Measurements from ENCODE around the gene CXCL1.
A peak's percentile ranks its signal among the peaks of the same experiment; 100 is the strongest.

The CXCL1 gene

GRCh38 chr4:73842696-73843095 lies 26.5 kb upstream of the CXCL1 start:
- H3K27me3 ChIP-seq (replicated peaks in 2 of 5; ENCODE audit: control insufficient read depth in 4 of 5, insufficient read depth in 5 of 5, low read length in 4 of 5), result peaks cover 0 to under 1% (median 0%) of the 10 kb centered on the region in 5 experiments
- no peak for DNase-seq
- H3K36me3 ChIP-seq (ENCODE audit: control insufficient read depth in 4 of 4, insufficient read depth in 4 of 4, low read length in 3 of 4), result no peaks in the 10 kb centered on the region
- peaks cover 0 to 4% (median 2%) of the 10 kb centered on the region in 4 experiments for H3K4me1 ChIP-seq (ENCODE audit: control extremely low read depth in 1 of 4, control insufficient read depth in 4 of 4, insufficient read depth in 4 of 4, low read length in 3 of 4)
- H3K27ac ChIP-seq (ENCODE audit: insufficient read depth in 1 of 2, low read depth in 1 of 2, low read length in 2 of 2, poor library complexity in 1 of 2, severe bottlenecking in 2 of 2), result no peak overlapping the region
- no peaks in the 10 kb centered on the region for H3K9me3 ChIP-seq (ENCODE audit: control extremely low read depth in 1 of 5, control insufficient read depth in 4 of 5, insufficient read depth in 2 of 5, low read depth in 1 of 5, low read length in 4 of 5)
- H3K4me3 ChIP-seq (ENCODE audit: control insufficient read depth in 1 of 7, extremely low read depth in 1 of 7, insufficient read depth in 4 of 7, low read depth in 2 of 7, low read length in 6 of 7), result no peak overlapping the region
- POLR2A ChIA-PET, result interaction anchor here (0.6 kb wide), 1 partner anchor 508 kb away, joined by 3 read pairs; no protein-coding TSS in a partner anchor
- CTCF ChIA-PET, result interaction anchor here (0.8 to 2.5 kb wide), 2 partner anchors 9 to 113 kb away, joined by 4 to 7 read pairs; no protein-coding TSS in a partner anchor

- H3K4me3 ChIP-seq (ENCODE audit: control insufficient read depth in 1 of 7, extremely low read depth in 1 of 7, insufficient read depth in 4 of 7, low read depth in 2 of 7, low read length in 6 of 7), result no peak overlapping the region
- POLR2A ChIA-PET, result no interaction called here
- CTCF ChIA-PET, result interaction anchor here (0.7 to 1.0 kb wide), 3 partner anchors 16 to 113 kb away, joined by 3 to 7 read pairs (median 3); no protein-coding TSS in a partner anchor
These were observed 25.8 kb upstream of the CXCL1 start for GRCh38 chr4:73843369-73843768.

DNA sequence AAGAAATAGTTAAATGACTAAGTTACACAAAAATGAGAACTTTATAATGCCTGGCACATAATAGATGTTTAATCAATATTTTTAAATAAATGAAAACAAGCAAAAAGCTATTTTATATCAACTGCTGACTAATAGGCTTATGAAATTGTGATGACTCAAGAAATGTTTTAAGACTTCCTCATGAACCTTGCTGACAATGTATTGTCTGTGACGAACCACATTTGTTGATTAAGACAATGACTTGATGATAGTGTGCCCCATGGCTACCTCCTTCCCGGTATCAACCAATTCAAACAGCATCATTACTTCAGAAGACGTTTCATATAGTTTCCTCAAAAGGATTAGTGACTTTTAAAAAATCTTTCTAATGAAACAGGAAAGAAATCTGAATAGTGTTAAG lies 24.8 kb upstream of the CXCL1 start:
- ChIA-PET CTCF (interaction anchor here (0.9 kb wide), 1 partner anchor 10 kb away, joined by 3 read pairs; no protein-coding TSS in a partner anchor), POLR2A (interaction anchor here (0.6 kb wide), 1 partner anchor 1257 kb away, joined by 3 read pairs; no protein-coding TSS in a partner anchor)
- DNase-seq, result peak in 2 of 3 donors; percentile 28 to 43
- H3K36me3 ChIP-seq (ENCODE audit: control insufficient read depth in 4 of 4, insufficient read depth in 4 of 4, low read length in 3 of 4), result no peaks in the 10 kb centered on the region
- H3K4me1 ChIP-seq (ENCODE audit: control extremely low read depth in 1 of 4, control insufficient read depth in 4 of 4, insufficient read depth in 4 of 4, low read length in 3 of 4), result peaks cover 0 to 7% (median 3%) of the 10 kb centered on the region in 4 experiments
- no CpG with 5 or more reads among the region's 3 CpGs for WGBS (ENCODE audit: insufficient coverage)
- no peak overlapping the region for H3K27ac ChIP-seq (ENCODE audit: insufficient read depth in 1 of 2, low read depth in 1 of 2, low read length in 2 of 2, poor library complexity in 1 of 2, severe bottlenecking in 2 of 2)
- H3K9me3 ChIP-seq (ENCODE audit: control extremely low read depth in 1 of 5, control insufficient read depth in 4 of 5, insufficient read depth in 2 of 5, low read depth in 1 of 5, low read length in 4 of 5), result no peaks in the 10 kb centered on the region
- no peaks in the 10 kb centered on the region for H3K27me3 ChIP-seq (replicated peaks in 2 of 5; ENCODE audit: control insufficient read depth in 4 of 5, insufficient read depth in 5 of 5, low read length in 4 of 5)
- H3K4me3 ChIP-seq (ENCODE audit: control insufficient read depth in 1 of 7, extremely low read depth in 1 of 7, insufficient read depth in 4 of 7, low read depth in 2 of 7, low read length in 6 of 7), result no peak overlapping the region

More at GRCh38 chr4:73843369-73843768, 25.8 kb upstream of the CXCL1 start:
- H3K27me3 ChIP-seq (replicated peaks in 2 of 5; ENCODE audit: control insufficient read depth in 4 of 5, insufficient read depth in 5 of 5, low read length in 4 of 5), result no peaks in the 10 kb centered on the region
- no peaks in the 10 kb centered on the region for H3K9me3 ChIP-seq (ENCODE audit: control extremely low read depth in 1 of 5, control insufficient read depth in 4 of 5, insufficient read depth in 2 of 5, low read depth in 1 of 5, low read length in 4 of 5)
- DNase-seq, result no peak
- H3K27ac ChIP-seq (ENCODE audit: insufficient read depth in 1 of 2, low read depth in 1 of 2, low read length in 2 of 2, poor library complexity in 1 of 2, severe bottlenecking in 2 of 2), result no peak overlapping the region
- H3K36me3 ChIP-seq (ENCODE audit: control insufficient read depth in 4 of 4, insufficient read depth in 4 of 4, low read length in 3 of 4), result no peaks in the 10 kb centered on the region
- peaks cover 0 to 7% (median 3%) of the 10 kb centered on the region in 4 experiments for H3K4me1 ChIP-seq (ENCODE audit: control extremely low read depth in 1 of 4, control insufficient read depth in 4 of 4, insufficient read depth in 4 of 4, low read length in 3 of 4)

GRCh38 chr4:73844806-73845205 lies 24.4 kb upstream of the CXCL1 start:
- no peak overlapping the region for H3K4me3 ChIP-seq (ENCODE audit: control insufficient read depth in 1 of 7, extremely low read depth in 1 of 7, insufficient read depth in 4 of 7, low read depth in 2 of 7, low read length in 6 of 7)
- peaks cover 0 to 7% (median 3%) of the 10 kb centered on the region in 4 experiments for H3K4me1 ChIP-seq (ENCODE audit: control extremely low read depth in 1 of 4, control insufficient read depth in 4 of 4, insufficient read depth in 4 of 4, low read length in 3 of 4)
- no peaks in the 10 kb centered on the region for H3K9me3 ChIP-seq (ENCODE audit: control extremely low read depth in 1 of 5, control insufficient read depth in 4 of 5, insufficient read depth in 2 of 5, low read depth in 1 of 5, low read length in 4 of 5)
- ChIA-PET CTCF (interaction anchor here (0.9 kb wide), 2 partner anchors 9 kb away, joined by 3 read pairs; no protein-coding TSS in a partner anchor), POLR2A (interaction anchor here (0.6 kb wide), 1 partner anchor 1258 kb away, joined by 3 read pairs; no protein-coding TSS in a partner anchor)
- no peaks in the 10 kb centered on the region for H3K27me3 ChIP-seq (replicated peaks in 2 of 5; ENCODE audit: control insufficient read depth in 4 of 5, insufficient read depth in 5 of 5, low read length in 4 of 5)
- WGBS (ENCODE audit: insufficient coverage), result 100% methylated on average over 1 of the region's 2 CpGs
- no peak overlapping the region for H3K27ac ChIP-seq (ENCODE audit: insufficient read depth in 1 of 2, low read depth in 1 of 2, low read length in 2 of 2, poor library complexity in 1 of 2, severe bottlenecking in 2 of 2)
- no peak for DNase-seq
- H3K36me3 ChIP-seq (ENCODE audit: control insufficient read depth in 4 of 4, insufficient read depth in 4 of 4, low read length in 3 of 4), result no peaks in the 10 kb centered on the region

- H3K4me1 ChIP-seq (ENCODE audit: control extremely low read depth in 1 of 4, control insufficient read depth in 4 of 4, insufficient read depth in 4 of 4, low read length in 3 of 4), result peaks cover 0 to 7% (median 3%) of the 10 kb centered on the region in 4 experiments
- H3K27me3 ChIP-seq (replicated peaks in 2 of 5; ENCODE audit: control insufficient read depth in 4 of 5, insufficient read depth in 5 of 5, low read length in 4 of 5), result no peaks in the 10 kb centered on the region
- no peak overlapping the region for H3K27ac ChIP-seq (ENCODE audit: insufficient read depth in 1 of 2, low read depth in 1 of 2, low read length in 2 of 2, poor library complexity in 1 of 2, severe bottlenecking in 2 of 2)
- WGBS (ENCODE audit: insufficient coverage), result 86% methylated on average over 1 of the region's 3 CpGs
- peak in 2 of 3 donors; percentile 28 to 48 for DNase-seq
- H3K36me3 ChIP-seq (ENCODE audit: control insufficient read depth in 4 of 4, insufficient read depth in 4 of 4, low read length in 3 of 4), result no peaks in the 10 kb centered on the region
- no peaks in the 10 kb centered on the region for H3K9me3 ChIP-seq (ENCODE audit: control extremely low read depth in 1 of 5, control insufficient read depth in 4 of 5, insufficient read depth in 2 of 5, low read depth in 1 of 5, low read length in 4 of 5)
- H3K4me3 ChIP-seq (ENCODE audit: control insufficient read depth in 1 of 7, extremely low read depth in 1 of 7, insufficient read depth in 4 of 7, low read depth in 2 of 7, low read length in 6 of 7), result no peak overlapping the region
- CTCF ChIA-PET, result interaction anchor here (0.6 to 1.2 kb wide), 5 partner anchors 12 to 36 kb away, joined by 3 to 4 read pairs (median 3); partner anchors contain the start of gene CXCL6
- POLR2A ChIA-PET, result interaction anchor here (0.6 kb wide), 1 partner anchor 60 kb away, joined by 3 read pairs; no protein-coding TSS in a partner anchor
These were observed 21.5 kb upstream of the CXCL1 start for GRCh38 chr4:73847526-73848182.

- Histone ChIP-seq H3K27me3 (replicated peaks in 2 of 5; ENCODE audit: control insufficient read depth in 4 of 5, insufficient read depth in 5 of 5, low read length in 4 of 5) (peaks cover 0 to 5% (median 0%) of the 10 kb centered on the region in 5 experiments), H3K27ac (ENCODE audit: insufficient read depth in 1 of 2, low read depth in 1 of 2, low read length in 2 of 2, poor library complexity in 1 of 2, severe bottlenecking in 2 of 2) (no peak overlapping the region), H3K36me3 (ENCODE audit: control insufficient read depth in 4 of 4, insufficient read depth in 4 of 4, low read length in 3 of 4) (no peaks in the 10 kb centered on the region), H3K4me3 (ENCODE audit: control insufficient read depth in 1 of 7, extremely low read depth in 1 of 7, insufficient read depth in 4 of 7, low read depth in 2 of 7, low read length in 6 of 7) (no peak overlapping the region), H3K9me3 (ENCODE audit: control extremely low read depth in 1 of 5, control insufficient read depth in 4 of 5, insufficient read depth in 2 of 5, low read depth in 1 of 5, low read length in 4 of 5) (no peaks in the 10 kb centered on the region), H3K4me1 (ENCODE audit: control extremely low read depth in 1 of 4, control insufficient read depth in 4 of 4, insufficient read depth in 4 of 4, low read length in 3 of 4) (peaks cover 0 to 10% (median 5%) of the 10 kb centered on the region in 4 experiments)
- 100% methylated on average over 1 of the region's 1 CpG for WGBS (ENCODE audit: insufficient coverage)
- no peak for DNase-seq
- ChIA-PET POLR2A (no interaction called here), CTCF (interaction anchor here (0.6 to 3.3 kb wide), 3 partner anchors 16 to 36 kb away, joined by 3 to 9 read pairs (median 4); no protein-coding TSS in a partner anchor)
These were observed 20.9 kb upstream of the CXCL1 start for GRCh38 chr4:73848183-73848777.
